Esophagus squamous epithelium (tissue), 5 donors: Measurements from ENCODE around the gene PLXDC2. TPM values are rescaled to one million over a fixed set of nuclear protein-coding genes. Genes with fewer than 3 reads are reported as not detected.

Experiments used
- DNase-seq: peaks from one replicate; lab custom pipeline; 2025; lab: John Stamatoyannopoulos, UW
- H3K27ac ChIP-seq, 4 donors: fragments of 200-600 bp; sonication (generic); one replicate each; pipeline ENCODE4 v1.5.1; 2016 to 2019; ENCODE audit warnings: mild to moderate bottlenecking in 1 of 4
- H3K27me3 ChIP-seq, 4 donors: fragments of 200-600 bp; sonication (generic); 1 replicate in 3 of 4; 2 replicates in 1 of 4; pipeline versions ENCODE4 v1.5.1 to v1.6.0; 2017 to 2021; ENCODE audit warnings: antibody characterized with exemption in 1 of 4
- H3K36me3 ChIP-seq, 3 donors: fragments of 200-600 bp; sonication (generic); one replicate each; pipeline ENCODE4 v1.5.1; 2016 to 2019
- H3K4me1 ChIP-seq, 3 donors: fragments of 200-600 bp; sonication (generic); one replicate each; pipeline ENCODE4 v1.5.1; 2017 to 2019
- H3K4me3 ChIP-seq, 4 donors: fragments of 200-600 bp; sonication (generic); 1 replicate in 3 of 4; 2 replicates in 1 of 4; pipeline ENCODE4 v1.5.1; 2016 to 2019; ENCODE audit warnings: mild to moderate bottlenecking in 2 of 4, moderate library complexity in 1 of 4
- H3K9me3 ChIP-seq, 3 donors: fragments of 200-600 bp; sonication (generic); one replicate each; pipeline ENCODE4 v1.5.1; 2016 to 2019
- CTCF ChIP-seq, 6 experiments: fragments of 450-650 bp in 4 of 6; fragments of 200-600 bp in 2 of 6; sonication (generic) in 2 of 6; IDR thresholded peaks; one replicate each; pipeline ENCODE4 v1.5.1; 2016 to 2019; ENCODE audit warnings: antibody characterized with exemption in 6 of 6, mild to moderate bottlenecking in 4 of 6, moderate library complexity in 4 of 6
- POLR2A ChIP-seq, 4 donors: fragments of 450-650 bp; IDR thresholded peaks; one replicate each; pipeline ENCODE4 v1.6.1; 2017; ENCODE audit warnings: antibody characterized with exemption in 4 of 4, mild to moderate bottlenecking in 4 of 4, moderate library complexity in 3 of 4
- WGBS, 2 donors: methylation state at CpG; one replicate each; pipeline ENCODE4 v1.1.5; 2018; 5-methylcytosine and 5-hydroxymethylcytosine counted together
- intact Hi-C: fragments of 100-400 bp; cut with DNase I; formaldehyde crosslinking; loops from one replicate; pipeline ENCODE4 v1.15.0; 2022
- total RNA-seq, 4 donors: library from RNA; depleted of rRNA; stranded (reverse); fragments of >200 nt; gene quantifications; one replicate each; pipeline ENCODE4 v1.1.0, GENCODE V29; 2016
- donor health status: DM: yes; HTN: yes; CAD: no.

The PLXDC2 gene
- total RNA-seq, 4 donors from 2014 or later, result 22.4 to 50.4 (median 36.9) TPM

GRCh38 chr10:19835952-19836351 is 19.7 kb downstream of the PLXDC2 start:
- no peaks in the 10 kb centered on the region for H3K9me3 ChIP-seq
- whole genome bisulfite sequencing, 2 donors, result 89 to 100% methylated on average over 2 of the region's 2 CpGs
- no peak overlapping the region for H3K4me3 ChIP-seq
- no peaks in the 10 kb centered on the region for H3K36me3 ChIP-seq
- no peak for DNase-seq
- TF ChIP-seq CTCF (IDR thresholded peaks at IDR 0.05) (no peak), POLR2A (IDR thresholded peaks at IDR 0.05) (no peak)
- peaks cover 0 to 65% (median 8%) of the 10 kb centered on the region in 3 donors for H3K4me1 ChIP-seq
- no peaks in the 10 kb centered on the region for H3K27me3 ChIP-seq
- intact Hi-C loops, result loop anchor here (10.0 kb wide), 1 partner anchor 89 kb away; no protein-coding TSS in a partner anchor
- no peak overlapping the region for H3K27ac ChIP-seq

GRCh38 chr10:19839090-19839489 is 22.9 kb downstream of the PLXDC2 start:
- Histone ChIP-seq H3K27ac (no peak overlapping the region), H3K9me3 (no peaks in the 10 kb centered on the region), H3K4me1 (peaks cover 0 to 44% (median 3%) of the 10 kb centered on the region in 3 donors), H3K36me3 (no peaks in the 10 kb centered on the region), H3K27me3 (no peaks in the 10 kb centered on the region), H3K4me3 (no peak overlapping the region)
- TF ChIP-seq CTCF (IDR thresholded peaks at IDR 0.05) (no peak), POLR2A (IDR thresholded peaks at IDR 0.05) (no peak)
- no peak for DNase-seq
- intact Hi-C loops, result loop anchor here (10.0 kb wide), 1 partner anchor 86 kb away; no protein-coding TSS in a partner anchor
- WGBS, 2 donors, result 73 to 85% methylated on average over 2 to 3 of the region's 3 CpGs

DNA sequence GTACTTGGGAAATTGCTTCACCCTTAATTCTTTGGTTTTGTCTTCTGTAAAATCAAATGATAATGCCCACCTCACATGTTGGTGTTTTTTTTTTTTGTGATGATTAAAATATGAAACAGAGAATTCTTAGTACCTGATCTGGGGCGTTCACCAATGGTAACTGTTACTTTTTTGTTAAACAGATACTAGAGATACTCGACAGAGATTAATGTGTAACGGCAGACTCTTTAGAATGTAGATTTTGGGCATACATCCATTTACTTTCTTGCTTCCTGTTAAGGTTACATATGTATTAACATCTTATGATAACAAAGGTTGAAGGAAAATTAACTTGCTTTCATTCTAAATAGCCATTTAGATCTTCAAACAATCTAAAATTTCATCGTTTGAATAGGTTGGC is 23.3 kb downstream of the PLXDC2 start:
- H3K36me3 ChIP-seq, result no peaks in the 10 kb centered on the region

GRCh38 chr10:19840776-19841175 is 24.5 kb downstream of the PLXDC2 start:
- H3K27me3 ChIP-seq, result no peaks in the 10 kb centered on the region
- H3K36me3 ChIP-seq, result no peaks in the 10 kb centered on the region
- H3K4me3 ChIP-seq, result no peak overlapping the region
- intact Hi-C loops, result no loop called here
- no peak overlapping the region for H3K27ac ChIP-seq
- TF ChIP-seq POLR2A (IDR thresholded peaks at IDR 0.05) (no peak), CTCF (IDR thresholded peaks at IDR 0.05) (no peak)
- no peak for DNase-seq
- peaks cover 0 to 32% (median 0%) of the 10 kb centered on the region in 3 donors for H3K4me1 ChIP-seq
- H3K9me3 ChIP-seq, result no peaks in the 10 kb centered on the region
- WGBS, 2 donors, result 86 to 91% methylated on average over 3 of the region's 3 CpGs

More for the DNA sequence above, 23.3 kb downstream of the PLXDC2 start:
- H3K4me3 ChIP-seq, result no peak overlapping the region
- no peak for DNase-seq
- no peak overlapping the region for H3K27ac ChIP-seq
- H3K4me1 ChIP-seq, result peaks cover 0 to 39% (median 3%) of the 10 kb centered on the region in 3 donors
- H3K9me3 ChIP-seq, result no peaks in the 10 kb centered on the region
- WGBS, 2 donors, result 47% methylated on average over 4 of the region's 4 CpGs
- TF ChIP-seq POLR2A (IDR thresholded peaks at IDR 0.05) (no peak), CTCF (IDR thresholded peaks at IDR 0.05) (no peak)
- intact Hi-C loops, result loop anchor here (10.0 kb wide), 1 partner anchor 85 kb away; no protein-coding TSS in a partner anchor
- H3K27me3 ChIP-seq, result no peaks in the 10 kb centered on the region

GRCh38 chr10:19843487-19843886 is 27.3 kb downstream of the PLXDC2 start:
- no peak for TF ChIP-seq POLR2A (IDR thresholded peaks at IDR 0.05)
- TF ChIP-seq CTCF (IDR thresholded peaks at IDR 0.05), result no peak
- Histone ChIP-seq H3K4me1 (peaks cover 0 to 30% (median 0%) of the 10 kb centered on the region in 3 donors), H3K27me3 (no peaks in the 10 kb centered on the region), H3K27ac (no peak overlapping the region), H3K36me3 (no peaks in the 10 kb centered on the region), H3K9me3 (no peaks in the 10 kb centered on the region), H3K4me3 (no peak overlapping the region)
- WGBS, 2 donors, result 54% methylated on average over 1 of the region's 1 CpG
- no peak for DNase-seq
- intact Hi-C loops, result no loop called here
